Medulla oblongata (tissue), 1 donor: Measurements from ENCODE around the gene CD160.
"Not testable (repeated sequence)": the region's sequence is repeated elsewhere in the genome, so short reads cannot be mapped to it uniquely, and the experiment has no call there.

Experiments
- DNase-seq: peaks from one replicate; pipeline ENCODE4 v3.0.0-alpha.2; 2015; ENCODE audit errors: extremely low spot score

CD160 gene

GRCh38 chr1:145758575-145758974 lies 39.3 kb downstream of the CD160 start:
- DNase-seq, result no peak

- no peak for DNase-seq
Observed at GRCh38 chr1:145759721-145760120, 40.4 kb downstream of the CD160 start.

GRCh38 chr1:145760395-145760949 lies 41.2 kb downstream of the CD160 start:
- DNase-seq, result not testable (repeated sequence)

- not testable (repeated sequence) for DNase-seq
Observed at GRCh38 chr1:145761498-145761897, 42.2 kb downstream of the CD160 start.

GRCh38 chr1:145762001-145762400 lies 42.7 kb downstream of the CD160 start:
- not testable (repeated sequence) for DNase-seq

GRCh38 chr1:145764231-145764940 lies 45.1 kb downstream of the CD160 start:
- not testable (repeated sequence) for DNase-seq

GRCh38 chr1:145765127-145765526 lies 45.8 kb downstream of the CD160 start:
- not testable (repeated sequence) for DNase-seq

- DNase-seq, result not testable (repeated sequence)
Observed at GRCh38 chr1:145765585-145766360, 46.5 kb downstream of the CD160 start.

GRCh38 chr1:145766926-145767325 lies 47.6 kb downstream of the CD160 start:
- DNase-seq, result not testable (repeated sequence)

GRCh38 chr1:145768004-145768403 lies 48.7 kb downstream of the CD160 start:
- DNase-seq, result not testable (repeated sequence)

- no peak for DNase-seq
Observed at GRCh38 chr1:145771056-145771455, 51.8 kb downstream of the CD160 start.

- no peak for DNase-seq
Observed at GRCh38 chr1:145773423-145773822, 54.1 kb downstream of the CD160 start.

GRCh38 chr1:145777357-145778145 lies 58.3 kb downstream of the CD160 start:
- no peak for DNase-seq

GRCh38 chr1:145778146-145778540 lies 58.8 kb downstream of the CD160 start:
- no peak for DNase-seq

- DNase-seq, result no peak
Observed at GRCh38 chr1:145782272-145783099, 63.2 kb downstream of the CD160 start.

GRCh38 chr1:145784409-145784808 lies 65.1 kb downstream of the CD160 start:
- no peak for DNase-seq

- no peak for DNase-seq
Observed at GRCh38 chr1:145785547-145785946, 66.2 kb downstream of the CD160 start.

GRCh38 chr1:145786271-145786670 lies 67.0 kb downstream of the CD160 start:
- DNase-seq, result no peak

GRCh38 chr1:145788580-145788979 lies 69.3 kb downstream of the CD160 start:
- DNase-seq, result no peak
